ENCODE data around the gene DPYSL3.

The DPYSL3 gene

GRCh38 chr5:147512659-147513379 is 3.0 kb upstream of the DPYSL3 start:
- DNase-seq, result no peak

- DNase-seq, result no peak
Observed at GRCh38 chr5:147510885-147511284, 1.0 kb upstream of the DPYSL3 start.

GRCh38 chr5:147509041-147509709 is 693 bp downstream of the DPYSL3 start:
- no peak for DNase-seq

GRCh38 chr5:147508711-147509040 is 1.2 kb downstream of the DPYSL3 start:
- DNase-seq, result no peak

- no peak for DNase-seq
Observed at GRCh38 chr5:147507480-147508126, 2.3 kb downstream of the DPYSL3 start.

- no peak for DNase-seq
Observed at GRCh38 chr5:147504535-147504934, 5.3 kb downstream of the DPYSL3 start.

GRCh38 chr5:147504011-147504410 is 5.9 kb downstream of the DPYSL3 start:
- no peak for DNase-seq

GRCh38 chr5:147490989-147491388 is 18.9 kb downstream of the DPYSL3 start:
- DNase-seq, result no peak

- no peak for DNase-seq
Observed at GRCh38 chr5:147487031-147487750, 22.7 kb downstream of the DPYSL3 start.

GRCh38 chr5:147485814-147486213 is 24.1 kb downstream of the DPYSL3 start:
- DNase-seq, result no peak

- DNase-seq, result no peak
Observed at GRCh38 chr5:147485046-147485445, 24.8 kb downstream of the DPYSL3 start.

GRCh38 chr5:147484708-147485020 is 25.2 kb downstream of the DPYSL3 start:
- no peak for DNase-seq

- DNase-seq, result no peak
Observed at GRCh38 chr5:147483961-147484707, 25.7 kb downstream of the DPYSL3 start.

- no peak for DNase-seq
Observed at GRCh38 chr5:147483188-147483790, 26.6 kb downstream of the DPYSL3 start.

GRCh38 chr5:147482706-147483180 is 27.1 kb downstream of the DPYSL3 start:
- no peak for DNase-seq

- no peak for DNase-seq
Observed at GRCh38 chr5:147481874-147482705, 27.8 kb downstream of the DPYSL3 start.

GRCh38 chr5:147481376-147481775 is 28.5 kb downstream of the DPYSL3 start:
- no peak for DNase-seq

- DNase-seq, result no peak
Observed at GRCh38 chr5:147479949-147480348, 29.9 kb downstream of the DPYSL3 start.

- DNase-seq, result no peak
Observed at GRCh38 chr5:147479444-147479843, 30.4 kb downstream of the DPYSL3 start.

- no peak for DNase-seq
Observed at GRCh38 chr5:147474140-147474539, 35.7 kb downstream of the DPYSL3 start.

- no peak for DNase-seq
Observed at GRCh38 chr5:147472664-147473475, 37.0 kb downstream of the DPYSL3 start.
